ENCODE data around the gene HDHD2.

DNA sequence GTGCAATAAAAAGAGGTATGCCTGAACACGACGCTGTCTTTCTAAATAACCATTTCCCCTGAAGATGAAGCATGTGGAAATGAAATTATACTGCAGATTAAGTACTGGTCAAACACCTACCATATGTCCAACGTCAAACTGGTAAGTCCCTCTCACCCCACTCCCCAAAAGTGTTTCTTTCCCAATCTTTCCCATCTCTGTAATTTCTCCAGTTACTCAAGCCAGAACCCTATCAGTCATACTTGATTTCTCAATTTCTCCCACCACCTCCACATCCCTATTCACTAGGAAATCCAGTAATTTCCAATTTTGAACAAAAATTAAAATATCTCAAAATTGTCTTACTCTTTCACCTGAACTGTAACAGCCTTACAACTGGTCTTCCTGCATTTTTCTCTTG lies 29.2 kb downstream of the HDHD2 start:
- TF ChIP-seq, protein P1, sequence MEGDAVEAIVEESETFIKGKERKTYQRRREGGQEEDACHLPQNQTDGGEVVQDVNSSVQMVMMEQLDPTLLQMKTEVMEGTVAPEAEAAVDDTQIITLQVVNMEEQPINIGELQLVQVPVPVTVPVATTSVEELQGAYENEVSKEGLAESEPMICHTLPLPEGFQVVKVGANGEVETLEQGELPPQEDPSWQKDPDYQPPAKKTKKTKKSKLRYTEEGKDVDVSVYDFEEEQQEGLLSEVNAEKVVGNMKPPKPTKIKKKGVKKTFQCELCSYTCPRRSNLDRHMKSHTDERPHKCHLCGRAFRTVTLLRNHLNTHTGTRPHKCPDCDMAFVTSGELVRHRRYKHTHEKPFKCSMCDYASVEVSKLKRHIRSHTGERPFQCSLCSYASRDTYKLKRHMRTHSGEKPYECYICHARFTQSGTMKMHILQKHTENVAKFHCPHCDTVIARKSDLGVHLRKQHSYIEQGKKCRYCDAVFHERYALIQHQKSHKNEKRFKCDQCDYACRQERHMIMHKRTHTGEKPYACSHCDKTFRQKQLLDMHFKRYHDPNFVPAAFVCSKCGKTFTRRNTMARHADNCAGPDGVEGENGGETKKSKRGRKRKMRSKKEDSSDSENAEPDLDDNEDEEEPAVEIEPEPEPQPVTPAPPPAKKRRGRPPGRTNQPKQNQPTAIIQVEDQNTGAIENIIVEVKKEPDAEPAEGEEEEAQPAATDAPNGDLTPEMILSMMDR (IDR thresholded peaks at IDR 0.05): no peak
- TF ChIP-seq POLR2A (IDR thresholded peaks at IDR 0.05): no peak
